Esophagus squamous epithelium (tissue), 5 donors: ENCODE measurements around the gene ADAM20. TPM values are rescaled to one million over a fixed set of nuclear protein-coding genes. Genes with fewer than 3 reads are reported as not detected.

Experiments used
- DNase-seq: peaks from one replicate; lab custom pipeline; 2025; lab: John Stamatoyannopoulos, UW
- H3K27ac ChIP-seq, 4 donors: fragments of 200-600 bp; sonication (generic); one replicate each; pipeline ENCODE4 v1.5.1; 2016 to 2019; ENCODE audit warnings: mild to moderate bottlenecking in 1 of 4
- H3K27me3 ChIP-seq, 4 donors: fragments of 200-600 bp; sonication (generic); 1 replicate in 3 of 4; 2 replicates in 1 of 4; pipeline versions ENCODE4 v1.5.1 to v1.6.0; 2017 to 2021; ENCODE audit warnings: antibody characterized with exemption in 1 of 4
- H3K36me3 ChIP-seq, 3 donors: fragments of 200-600 bp; sonication (generic); one replicate each; pipeline ENCODE4 v1.5.1; 2016 to 2019
- H3K4me1 ChIP-seq, 3 donors: fragments of 200-600 bp; sonication (generic); one replicate each; pipeline ENCODE4 v1.5.1; 2017 to 2019
- H3K4me3 ChIP-seq, 4 donors: fragments of 200-600 bp; sonication (generic); 1 replicate in 3 of 4; 2 replicates in 1 of 4; pipeline ENCODE4 v1.5.1; 2016 to 2019; ENCODE audit warnings: mild to moderate bottlenecking in 2 of 4, moderate library complexity in 1 of 4
- H3K9me3 ChIP-seq, 3 donors: fragments of 200-600 bp; sonication (generic); one replicate each; pipeline ENCODE4 v1.5.1; 2016 to 2019
- POLR2A ChIP-seq, 4 donors: fragments of 450-650 bp; IDR thresholded peaks; one replicate each; pipeline ENCODE4 v1.6.1; 2017; ENCODE audit warnings: antibody characterized with exemption in 4 of 4, mild to moderate bottlenecking in 4 of 4, moderate library complexity in 3 of 4
- WGBS, 2 donors: methylation state at CpG; one replicate each; pipeline ENCODE4 v1.1.5; 2018; 5-methylcytosine and 5-hydroxymethylcytosine counted together
- intact Hi-C: fragments of 100-400 bp; cut with DNase I; formaldehyde crosslinking; loops from one replicate; pipeline ENCODE4 v1.15.0; 2022
- small RNA-seq, 4 donors: library from RNA; depleted of rRNA; stranded (forward); fragments of <200 nt; gene quantifications; one replicate each; pipeline ENCODE3, GENCODE V24; 2016
- total RNA-seq, 4 donors: library from RNA; depleted of rRNA; stranded (reverse); fragments of >200 nt; gene quantifications; one replicate each; pipeline ENCODE4 v1.1.0, GENCODE V29; 2016
- TF ChIP-seq, protein P1 (sequence below), 6 experiments: fragments of 450-650 bp in 4 of 6; fragments of 200-600 bp in 2 of 6; sonication (generic) in 2 of 6; IDR thresholded peaks; one replicate each; pipeline ENCODE4 v1.5.1; 2016 to 2019; ENCODE audit warnings: antibody characterized with exemption in 6 of 6, mild to moderate bottlenecking in 4 of 6, moderate library complexity in 4 of 6
- donor health status: DM: yes; HTN: yes; CAD: no.

Gene ADAM20
- total RNA-seq, 4 donors from 2014 or later, result 0.21 to 1.6 (median 0.82) TPM

DNA sequence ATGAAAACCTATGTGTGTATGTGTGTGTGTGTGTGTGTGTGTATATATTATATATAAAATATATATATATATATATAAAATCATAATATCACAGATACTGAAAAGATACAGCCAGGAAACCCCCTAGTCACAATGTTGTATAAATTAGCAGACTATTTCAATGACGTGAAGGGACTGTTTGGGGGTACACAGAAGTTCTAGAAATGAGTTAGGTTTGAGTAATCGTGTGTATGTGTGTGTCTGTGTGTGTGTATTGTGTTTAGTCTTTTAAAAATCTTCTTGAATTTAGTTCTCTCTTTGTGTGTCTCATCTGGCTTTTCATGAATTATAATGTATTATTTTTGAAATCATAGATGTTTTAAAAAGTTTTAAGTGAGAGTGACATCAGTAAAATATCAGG, 61.0 kb downstream of the ADAM20 start:
- 70 to 75% methylated on average over 2 of the region's 2 CpGs for WGBS, 2 donors
- no peak overlapping the region for H3K27ac ChIP-seq
- no peaks in the 10 kb centered on the region for H3K4me1 ChIP-seq
- TF ChIP-seq, protein P1, sequence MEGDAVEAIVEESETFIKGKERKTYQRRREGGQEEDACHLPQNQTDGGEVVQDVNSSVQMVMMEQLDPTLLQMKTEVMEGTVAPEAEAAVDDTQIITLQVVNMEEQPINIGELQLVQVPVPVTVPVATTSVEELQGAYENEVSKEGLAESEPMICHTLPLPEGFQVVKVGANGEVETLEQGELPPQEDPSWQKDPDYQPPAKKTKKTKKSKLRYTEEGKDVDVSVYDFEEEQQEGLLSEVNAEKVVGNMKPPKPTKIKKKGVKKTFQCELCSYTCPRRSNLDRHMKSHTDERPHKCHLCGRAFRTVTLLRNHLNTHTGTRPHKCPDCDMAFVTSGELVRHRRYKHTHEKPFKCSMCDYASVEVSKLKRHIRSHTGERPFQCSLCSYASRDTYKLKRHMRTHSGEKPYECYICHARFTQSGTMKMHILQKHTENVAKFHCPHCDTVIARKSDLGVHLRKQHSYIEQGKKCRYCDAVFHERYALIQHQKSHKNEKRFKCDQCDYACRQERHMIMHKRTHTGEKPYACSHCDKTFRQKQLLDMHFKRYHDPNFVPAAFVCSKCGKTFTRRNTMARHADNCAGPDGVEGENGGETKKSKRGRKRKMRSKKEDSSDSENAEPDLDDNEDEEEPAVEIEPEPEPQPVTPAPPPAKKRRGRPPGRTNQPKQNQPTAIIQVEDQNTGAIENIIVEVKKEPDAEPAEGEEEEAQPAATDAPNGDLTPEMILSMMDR (IDR thresholded peaks at IDR 0.05), result no peak
- no peak for TF ChIP-seq POLR2A (IDR thresholded peaks at IDR 0.05)
- H3K9me3 ChIP-seq, result no peaks in the 10 kb centered on the region
- H3K36me3 ChIP-seq, result no peaks in the 10 kb centered on the region
- H3K4me3 ChIP-seq, result no peak overlapping the region
- intact Hi-C loops, result no loop called here
- H3K27me3 ChIP-seq, result no peaks in the 10 kb centered on the region
- DNase-seq, result no peak

Small RNA genes lying within 50 kb of the gene (small RNA-seq; reads per million reads assigned to genes)
- gene RNU6-659P, result 0 reads per million in 4 donors

Other genes starting within 250 kb of the ADAM20 start
- 10 to 100 TPM; 19.3 to 33.0 (median 26.9) TPM for gene COX16, start 175.3 kb downstream of the ADAM20 start, total RNA-seq
- 10 to 100 TPM in 2 of 4 donors, 1 to 10 TPM in 2; 6.8 to 17.0 (median 10.2) TPM for gene SYNJ2BP, start 117.9 kb downstream of the ADAM20 start, total RNA-seq
- gene ADAM21, start 82.8 kb downstream of the ADAM20 start, total RNA-seq, result not detected
- 10 to 100 TPM; 19.1 to 37.1 (median 30.2) TPM for gene MED6, start 65.7 kb upstream of the ADAM20 start, total RNA-seq
- gene TTC9, start 106.9 kb upstream of the ADAM20 start, total RNA-seq, result 10 to 100 TPM; 22.5 to 50.6 (median 32.5) TPM